ENCODE measurements around the gene FGD1. TPM values are rescaled to one million over a fixed set of nuclear protein-coding genes. Genes with fewer than 3 reads are reported as not detected.
A peak's percentile ranks its signal among the peaks of the same experiment; 100 is the strongest.
"Not testable (repeated sequence)": the region's sequence is repeated elsewhere in the genome, so short reads cannot be mapped to it uniquely, and the experiment has no call there.

The FGD1 gene
- 10.4 and 11.0 TPM in 2 replicates for total RNA-seq

DNA sequence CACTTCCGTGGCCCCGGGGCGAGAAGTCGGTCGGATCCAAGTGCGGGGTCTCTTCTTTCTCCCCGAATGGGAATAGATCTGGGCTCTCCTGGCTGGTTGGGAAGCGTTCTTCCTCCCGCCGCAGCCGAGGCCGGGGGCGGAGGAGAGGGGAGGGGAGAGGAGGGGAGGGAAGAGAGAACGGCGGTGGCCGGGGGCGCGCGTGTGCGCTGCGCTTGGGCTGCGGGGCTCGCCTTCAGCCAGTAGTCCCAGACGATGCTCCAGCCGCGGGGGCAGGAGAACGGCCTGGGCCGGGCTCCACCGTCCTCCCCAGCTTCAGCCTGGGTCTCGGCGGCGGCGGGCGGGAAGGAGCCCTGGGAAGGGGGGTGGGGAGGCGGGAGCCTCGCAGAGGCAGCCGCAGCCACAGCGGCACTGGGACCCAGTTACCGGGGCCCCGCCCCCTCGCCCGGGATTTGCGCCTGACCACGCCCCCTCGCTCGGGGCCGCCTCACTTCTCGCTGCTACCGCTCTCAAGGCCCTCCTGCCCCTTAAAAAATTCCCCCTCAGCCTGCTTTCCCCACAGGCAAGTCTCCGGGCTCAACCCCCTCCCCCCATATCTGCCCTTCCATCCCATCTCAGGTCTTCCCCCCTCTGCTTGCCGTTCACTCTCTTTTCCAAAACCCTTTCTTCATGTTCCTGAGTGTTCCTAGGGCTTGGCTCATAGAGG, at the start of gene FGD1:
Gene FGD1 (minus strand): TSS at position 421 of the 703 bp plus-strand sequence. CDS start 802 bp downstream, outside the sequence.
- TF ChIP-seq, protein P1, sequence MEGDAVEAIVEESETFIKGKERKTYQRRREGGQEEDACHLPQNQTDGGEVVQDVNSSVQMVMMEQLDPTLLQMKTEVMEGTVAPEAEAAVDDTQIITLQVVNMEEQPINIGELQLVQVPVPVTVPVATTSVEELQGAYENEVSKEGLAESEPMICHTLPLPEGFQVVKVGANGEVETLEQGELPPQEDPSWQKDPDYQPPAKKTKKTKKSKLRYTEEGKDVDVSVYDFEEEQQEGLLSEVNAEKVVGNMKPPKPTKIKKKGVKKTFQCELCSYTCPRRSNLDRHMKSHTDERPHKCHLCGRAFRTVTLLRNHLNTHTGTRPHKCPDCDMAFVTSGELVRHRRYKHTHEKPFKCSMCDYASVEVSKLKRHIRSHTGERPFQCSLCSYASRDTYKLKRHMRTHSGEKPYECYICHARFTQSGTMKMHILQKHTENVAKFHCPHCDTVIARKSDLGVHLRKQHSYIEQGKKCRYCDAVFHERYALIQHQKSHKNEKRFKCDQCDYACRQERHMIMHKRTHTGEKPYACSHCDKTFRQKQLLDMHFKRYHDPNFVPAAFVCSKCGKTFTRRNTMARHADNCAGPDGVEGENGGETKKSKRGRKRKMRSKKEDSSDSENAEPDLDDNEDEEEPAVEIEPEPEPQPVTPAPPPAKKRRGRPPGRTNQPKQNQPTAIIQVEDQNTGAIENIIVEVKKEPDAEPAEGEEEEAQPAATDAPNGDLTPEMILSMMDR (IDR thresholded peaks at IDR 0.05; ENCODE audit: insufficient read depth, low read depth, low read length) = no peak
- peak within 1 kb of the TSS; percentile 67 for H3K4me3 ChIP-seq (ENCODE audit: low read depth, low read length)
- peak; percentile 51 for DNase-seq (ENCODE audit: low read depth)

GRCh38 chrX:54542239-54542638, 46.2 kb upstream of the FGD1 start:
- not testable (repeated sequence) for DNase-seq (ENCODE audit: low read depth); H3K4me3 ChIP-seq (ENCODE audit: low read depth, low read length)

DNA sequence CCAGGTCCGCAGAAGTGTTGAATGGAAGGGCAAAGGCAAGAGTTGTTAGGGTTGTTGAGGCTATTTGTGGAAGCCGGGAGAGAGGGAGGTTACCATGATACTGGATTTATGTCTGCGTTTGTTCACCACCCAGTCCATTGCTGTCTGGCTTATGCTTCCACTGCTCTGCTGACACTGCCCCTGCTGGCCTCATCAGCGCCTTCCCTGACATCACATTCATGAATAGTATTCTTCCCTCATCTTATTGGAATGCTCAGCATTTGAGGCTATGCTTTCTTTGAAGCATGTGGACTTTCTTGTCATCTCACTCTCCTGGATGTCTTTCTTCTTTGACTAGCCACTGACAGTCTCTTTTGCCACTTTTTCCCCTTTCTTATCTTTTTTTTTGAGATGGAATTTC, 44.3 kb upstream of the FGD1 start:
- DNase-seq (ENCODE audit: low read depth) = peak; percentile 62
- H3K4me3 ChIP-seq (ENCODE audit: low read depth, low read length) = no peak overlapping the region
- TF ChIP-seq, protein P1 (IDR thresholded peaks at IDR 0.05; ENCODE audit: insufficient read depth, low read depth, low read length) = peak; percentile 18

- DNase-seq (ENCODE audit: low read depth) = no peak
- TF ChIP-seq, protein P1 (IDR thresholded peaks at IDR 0.05; ENCODE audit: insufficient read depth, low read depth, low read length) = no peak
- no peak overlapping the region for H3K4me3 ChIP-seq (ENCODE audit: low read depth, low read length)
Observed at GRCh38 chrX:54534271-54534670, 38.2 kb upstream of the FGD1 start.

GRCh38 chrX:54530357-54530900, 34.4 kb upstream of the FGD1 start:
- peak overlapping the region; percentile 84 for H3K4me3 ChIP-seq (ENCODE audit: low read depth, low read length)
- TF ChIP-seq, protein P1 (IDR thresholded peaks at IDR 0.05; ENCODE audit: insufficient read depth, low read depth, low read length) = no peak
- DNase-seq (ENCODE audit: low read depth) = peak; percentile 0

- DNase-seq (ENCODE audit: low read depth) = peak; percentile 88
- TF ChIP-seq, protein P1 (IDR thresholded peaks at IDR 0.05; ENCODE audit: insufficient read depth, low read depth, low read length) = no peak
- peak within 1 kb of the TSS; percentile 84 for H3K4me3 ChIP-seq (ENCODE audit: low read depth, low read length)
Observed at GRCh38 chrX:54529552-54530356, 33.7 kb upstream of the FGD1 start, which contains the start of gene GNL3L. Gene GNL3L, plus strand, starts transcription at chrX:54530219. Its CDS starts 2,348 bp downstream, at chrX:54532567.

DNA sequence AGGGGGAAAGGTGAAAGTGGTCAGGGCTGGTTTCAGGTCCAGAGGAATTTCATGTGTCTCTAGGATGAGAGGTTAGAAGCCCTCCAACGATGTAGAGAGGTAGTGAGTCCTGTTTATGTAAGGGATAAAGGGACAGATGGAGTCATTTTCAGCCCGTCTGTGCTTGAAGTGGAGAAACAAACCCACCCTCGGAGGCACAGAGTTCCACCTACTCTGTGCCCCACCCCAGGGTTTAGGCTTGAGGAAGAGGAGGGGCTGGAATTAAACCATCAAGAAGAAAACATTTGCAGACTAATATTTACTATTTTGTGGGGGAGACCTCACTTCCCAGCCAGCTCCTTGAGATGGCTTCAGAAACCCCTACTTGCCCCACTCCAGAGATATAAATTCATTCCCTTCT, 33.1 kb upstream of the FGD1 start:
- TF ChIP-seq, protein P1 (IDR thresholded peaks at IDR 0.05; ENCODE audit: insufficient read depth, low read depth, low read length) = no peak
- DNase-seq (ENCODE audit: low read depth) = no peak
- H3K4me3 ChIP-seq (ENCODE audit: low read depth, low read length) = no peak overlapping the region
